CD4-positive, alpha-beta T cell treated with Interleukin-4 for 4 hours (primary cell): ENCODE results near the gene COL27A1.

Source experiments
- DNase-seq: peaks from one replicate; pipeline ENCODE4 v3.0.0-alpha.2; 2020

Gene COL27A1

GRCh38 chr9:114230068-114230467 is 74.7 kb downstream of the COL27A1 start:
- DNase-seq, result no peak

GRCh38 chr9:114231273-114231672 is 75.9 kb downstream of the COL27A1 start:
- DNase-seq, result no peak

GRCh38 chr9:114231719-114232449 is 76.5 kb downstream of the COL27A1 start:
- no peak for DNase-seq

- no peak for DNase-seq
Measured at GRCh38 chr9:114233491-114234185, 78.3 kb downstream of the COL27A1 start.

GRCh38 chr9:114235033-114235661 is 79.8 kb downstream of the COL27A1 start:
- DNase-seq, result no peak

- DNase-seq, result no peak
Measured at GRCh38 chr9:114236391-114237138, 81.2 kb downstream of the COL27A1 start.

GRCh38 chr9:114237247-114237646 is 81.9 kb downstream of the COL27A1 start:
- no peak for DNase-seq

GRCh38 chr9:114237781-114238180 is 82.4 kb downstream of the COL27A1 start:
- DNase-seq, result no peak

- no peak for DNase-seq
Measured at GRCh38 chr9:114238472-114238871, 83.1 kb downstream of the COL27A1 start.

GRCh38 chr9:114238891-114239875 is 83.8 kb downstream of the COL27A1 start:
- DNase-seq, result no peak

GRCh38 chr9:114240216-114240615 is 84.9 kb downstream of the COL27A1 start:
- no peak for DNase-seq

- DNase-seq, result no peak
Measured at GRCh38 chr9:114240647-114241558, 85.6 kb downstream of the COL27A1 start.

- no peak for DNase-seq
Measured at GRCh38 chr9:114242837-114243236, 87.5 kb downstream of the COL27A1 start.

- no peak for DNase-seq
Measured at GRCh38 chr9:114243240-114243639, 87.9 kb downstream of the COL27A1 start.

- DNase-seq, result no peak
Measured at GRCh38 chr9:114244570-114244969, 89.2 kb downstream of the COL27A1 start.

- no peak for DNase-seq
Measured at GRCh38 chr9:114246558-114246957, 91.2 kb downstream of the COL27A1 start.

GRCh38 chr9:114247077-114247476 is 91.7 kb downstream of the COL27A1 start:
- DNase-seq, result no peak

- no peak for DNase-seq
Measured at GRCh38 chr9:114247491-114247890, 92.2 kb downstream of the COL27A1 start.

GRCh38 chr9:114248299-114248707 is 93.0 kb downstream of the COL27A1 start:
- DNase-seq, result no peak

GRCh38 chr9:114249424-114250234 is 94.3 kb downstream of the COL27A1 start:
- DNase-seq, result no peak
